BE2C (cell line): Measurements from ENCODE around the gene CHIT1.
A peak's percentile ranks its signal among the peaks of the same experiment; 100 is the strongest.

Source experiments
- DNase-seq: peaks from one replicate; pipeline ENCODE4 v3.0.0-alpha.2; 2020
- H3K27me3 ChIP-seq: fragments of 250-450 bp; sonication (Bioruptor Pico); 2 replicates; pipeline ENCODE4 v1.5.1; 2020; ENCODE audit warnings: mild to moderate bottlenecking
- H3K36me3 ChIP-seq: fragments of 250-450 bp; sonication (Bioruptor Pico); 2 replicates; pipeline ENCODE4 v1.5.1; 2020; ENCODE audit warnings: mild to moderate bottlenecking
- H3K4me1 ChIP-seq: fragments of 250-450 bp; sonication (Bioruptor Pico); 2 replicates; pipeline ENCODE4 v1.5.1; 2020
- H3K4me3 ChIP-seq: 2 replicates; pipeline ENCODE4 v1.5.1; 2011; ENCODE audit warnings: low read depth, low read length
- H3K9me3 ChIP-seq: fragments of 250-450 bp; sonication (Bioruptor Pico); 2 replicates; pipeline ENCODE4 v1.5.1; 2020
- TF ChIP-seq, protein P1 (sequence below): IDR thresholded peaks from 2 replicates; pipeline ENCODE4 v1.5.1; 2012; ENCODE audit warnings: mild to moderate bottlenecking, low read depth, low read length

The CHIT1 gene

DNA sequence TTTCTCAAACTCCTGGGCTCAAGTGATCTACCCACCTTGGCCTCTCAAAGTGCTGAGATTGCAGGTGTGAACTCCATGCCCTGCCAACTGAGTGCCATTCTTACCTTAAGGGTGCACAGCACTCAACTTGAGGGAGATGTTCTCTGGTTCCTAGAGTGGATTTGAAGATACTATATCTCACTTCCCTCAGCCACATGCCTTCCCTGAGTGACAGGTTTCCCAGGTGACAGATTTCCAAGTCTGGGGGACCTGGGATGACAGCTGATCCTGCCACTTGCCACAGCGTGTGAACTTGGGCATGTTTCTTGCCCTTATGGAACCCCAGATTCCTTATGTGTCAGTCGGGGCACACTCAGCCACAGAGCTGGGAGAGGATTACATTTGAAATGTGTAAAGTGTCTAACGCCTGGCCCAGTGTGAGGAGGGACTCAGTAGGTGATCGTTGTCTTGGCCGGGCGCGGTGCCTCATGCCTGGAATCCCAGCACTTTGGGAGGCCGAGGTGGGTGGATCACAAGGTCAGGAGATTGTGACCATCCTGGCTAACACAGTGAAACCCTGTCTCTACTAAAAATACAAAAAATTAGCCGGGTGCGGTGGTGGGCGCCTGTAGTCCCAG is 46.3 kb upstream of the CHIT1 start:
- peaks cover 31% of the 10 kb centered on the region for H3K4me1 ChIP-seq
- TF ChIP-seq, protein P1, sequence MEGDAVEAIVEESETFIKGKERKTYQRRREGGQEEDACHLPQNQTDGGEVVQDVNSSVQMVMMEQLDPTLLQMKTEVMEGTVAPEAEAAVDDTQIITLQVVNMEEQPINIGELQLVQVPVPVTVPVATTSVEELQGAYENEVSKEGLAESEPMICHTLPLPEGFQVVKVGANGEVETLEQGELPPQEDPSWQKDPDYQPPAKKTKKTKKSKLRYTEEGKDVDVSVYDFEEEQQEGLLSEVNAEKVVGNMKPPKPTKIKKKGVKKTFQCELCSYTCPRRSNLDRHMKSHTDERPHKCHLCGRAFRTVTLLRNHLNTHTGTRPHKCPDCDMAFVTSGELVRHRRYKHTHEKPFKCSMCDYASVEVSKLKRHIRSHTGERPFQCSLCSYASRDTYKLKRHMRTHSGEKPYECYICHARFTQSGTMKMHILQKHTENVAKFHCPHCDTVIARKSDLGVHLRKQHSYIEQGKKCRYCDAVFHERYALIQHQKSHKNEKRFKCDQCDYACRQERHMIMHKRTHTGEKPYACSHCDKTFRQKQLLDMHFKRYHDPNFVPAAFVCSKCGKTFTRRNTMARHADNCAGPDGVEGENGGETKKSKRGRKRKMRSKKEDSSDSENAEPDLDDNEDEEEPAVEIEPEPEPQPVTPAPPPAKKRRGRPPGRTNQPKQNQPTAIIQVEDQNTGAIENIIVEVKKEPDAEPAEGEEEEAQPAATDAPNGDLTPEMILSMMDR = no peak

DNA sequence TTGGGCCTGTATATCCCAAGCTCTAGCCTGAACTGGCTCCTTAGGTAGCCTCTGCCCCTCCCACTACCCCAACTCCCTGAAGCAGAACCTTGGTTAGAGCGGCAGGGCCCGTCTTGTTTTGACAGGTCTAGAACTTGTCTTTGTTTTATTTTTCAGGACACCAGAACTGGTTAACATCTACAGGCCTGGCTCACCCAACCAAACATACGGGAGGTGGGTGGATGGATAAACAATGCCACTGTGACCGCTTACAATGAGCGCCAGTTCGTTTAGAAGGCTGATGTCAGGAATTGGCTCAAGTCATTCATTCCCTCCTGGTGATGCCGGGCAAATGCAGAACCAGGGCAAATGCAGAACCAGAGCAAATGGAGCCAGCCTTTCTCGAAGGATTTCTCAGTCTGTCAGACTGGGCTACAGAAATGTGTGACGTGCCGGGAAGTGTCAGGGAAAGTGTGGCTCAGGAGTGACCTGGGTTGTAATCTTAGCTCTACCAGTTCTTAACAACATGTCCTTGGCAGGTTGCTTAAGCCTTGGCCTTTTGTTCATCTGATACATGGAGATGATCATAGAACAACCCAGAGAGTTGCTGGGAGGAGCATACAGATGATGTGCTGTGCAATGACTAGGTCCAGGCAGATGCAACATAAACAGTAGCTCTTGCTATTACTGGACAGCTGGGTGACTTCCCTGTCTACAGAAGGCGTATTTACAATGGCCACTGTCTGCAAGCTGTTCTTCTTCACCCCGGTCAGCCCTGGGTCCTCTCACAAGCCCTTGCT is 45.3 kb upstream of the CHIT1 start:
- TF ChIP-seq, protein P1 = no peak
- Histone ChIP-seq H3K9me3 (no peaks in the 10 kb centered on the region), H3K4me3 (no peak overlapping the region), H3K36me3 (no peaks in the 10 kb centered on the region), H3K27me3 (no peaks in the 10 kb centered on the region), H3K4me1 (peaks cover 32% of the 10 kb centered on the region)
- DNase-seq = no peak

More for the DNA sequence above, 46.3 kb upstream of the CHIT1 start:
- Histone ChIP-seq H3K9me3 (no peaks in the 10 kb centered on the region), H3K36me3 (no peaks in the 10 kb centered on the region), H3K27me3 (no peaks in the 10 kb centered on the region), H3K4me3 (no peak overlapping the region)
- no peak for DNase-seq

DNA sequence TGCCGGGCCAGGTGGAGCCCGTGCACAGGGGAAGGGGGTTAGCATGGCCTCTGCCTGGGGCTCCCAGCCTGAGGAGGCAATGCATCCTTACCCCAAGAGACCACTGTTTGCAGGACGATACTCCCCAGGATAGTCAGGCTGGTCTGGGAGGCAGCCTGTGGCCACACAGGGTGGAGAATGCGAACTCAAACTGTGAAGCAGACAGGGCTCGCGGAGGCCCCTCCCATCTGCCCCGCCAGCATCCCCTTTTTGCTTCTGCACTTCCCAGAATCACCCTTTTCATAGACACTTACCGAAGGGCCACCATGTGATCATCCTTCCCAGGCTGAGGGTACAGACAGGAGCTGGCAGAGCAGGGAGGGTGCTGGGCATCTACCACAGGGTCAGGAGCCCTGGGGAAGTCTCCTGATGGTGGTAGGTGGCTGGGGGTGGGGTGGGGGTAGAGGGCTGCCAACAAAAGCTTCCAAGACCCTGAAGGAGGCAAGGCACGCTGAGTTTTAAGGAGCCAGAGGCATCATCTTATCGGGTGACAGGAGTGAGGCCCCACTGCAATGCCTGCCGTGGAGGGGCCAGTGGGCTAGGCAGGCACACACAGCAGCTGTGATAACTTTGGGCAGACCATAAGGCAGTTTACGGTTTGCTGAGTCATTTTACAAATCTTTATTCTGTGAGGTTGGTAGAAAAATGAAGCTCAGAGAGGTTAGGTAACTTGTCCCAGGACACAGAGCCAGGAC is 44.6 kb upstream of the CHIT1 start:
- H3K9me3 ChIP-seq = no peaks in the 10 kb centered on the region
- no peaks in the 10 kb centered on the region for H3K36me3 ChIP-seq
- TF ChIP-seq, protein P1 = no peak
- H3K27me3 ChIP-seq = no peaks in the 10 kb centered on the region
- no peak overlapping the region for H3K4me3 ChIP-seq
- no peak for DNase-seq
- H3K4me1 ChIP-seq = peaks cover 28% of the 10 kb centered on the region

DNA sequence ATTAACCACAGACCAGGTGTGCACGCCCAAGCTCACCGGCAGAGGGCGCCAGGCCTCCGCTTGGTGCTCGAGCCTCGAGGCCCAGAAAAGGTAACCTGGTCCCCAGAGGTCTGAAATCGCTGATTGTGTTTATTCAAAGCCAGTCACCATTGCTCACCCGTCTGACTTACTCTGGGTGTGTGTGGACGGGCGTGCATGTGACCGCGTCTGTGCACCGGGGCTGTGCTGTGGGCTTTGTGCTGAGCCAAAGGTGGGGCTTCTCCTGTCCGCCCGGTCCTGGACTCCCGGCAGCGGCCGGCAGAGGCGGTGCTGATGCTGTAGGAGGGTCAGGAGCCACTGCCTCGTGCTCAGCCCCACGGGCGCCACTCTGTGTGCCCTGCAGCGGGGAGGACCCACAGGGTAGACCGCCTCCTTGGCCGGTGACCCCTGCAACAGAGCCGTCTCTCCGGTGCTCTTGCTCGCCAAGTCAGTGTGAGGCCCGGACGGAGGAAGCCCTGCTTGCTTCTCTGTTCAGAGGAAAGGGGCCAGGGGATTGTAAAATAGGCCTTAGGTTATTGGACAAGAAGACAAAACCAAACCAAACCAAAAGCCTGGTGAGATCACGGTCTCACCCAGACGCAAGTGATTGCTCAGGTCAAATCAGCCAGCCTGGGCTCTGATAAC is 43.9 kb upstream of the CHIT1 start:
- no peaks in the 10 kb centered on the region for H3K36me3 ChIP-seq
- peak; percentile 92 for DNase-seq
- H3K4me3 ChIP-seq = peak overlapping the region; percentile 40
- no peaks in the 10 kb centered on the region for H3K9me3 ChIP-seq
- H3K4me1 ChIP-seq = peaks cover 29% of the 10 kb centered on the region
- no peaks in the 10 kb centered on the region for H3K27me3 ChIP-seq
- TF ChIP-seq, protein P1 = peak; percentile 96

DNA sequence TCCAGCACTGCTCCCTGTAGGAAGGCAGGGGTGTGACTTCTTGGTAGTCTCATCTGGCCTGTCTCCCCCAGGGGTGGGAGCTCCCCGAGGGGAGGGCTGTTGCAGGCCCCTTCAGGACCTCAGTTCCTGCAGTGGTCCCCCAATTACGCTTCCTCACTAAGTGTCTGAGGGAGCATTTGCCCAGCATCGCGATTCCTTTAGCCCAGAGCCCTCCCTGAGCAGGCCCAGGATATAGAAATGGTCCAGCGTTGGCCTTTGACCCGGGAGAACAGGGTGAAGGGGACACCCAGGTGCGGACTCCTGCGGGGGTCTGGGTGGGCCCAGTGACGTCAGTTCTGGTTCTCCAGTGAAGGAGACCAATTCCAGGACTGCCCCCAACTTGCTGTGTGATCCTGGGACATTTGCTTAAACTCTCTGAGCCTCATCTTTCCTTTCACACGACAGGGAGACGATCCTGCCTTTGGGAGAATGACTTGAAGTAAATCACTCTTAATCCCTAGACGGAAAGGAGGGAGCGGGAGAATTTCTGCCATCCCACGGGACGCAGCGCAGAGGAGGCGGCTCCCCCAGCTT is 43.2 kb upstream of the CHIT1 start:
- Histone ChIP-seq H3K27me3 (no peaks in the 10 kb centered on the region), H3K4me3 (no peak overlapping the region; the same call in 1 of the 2 replicates), H3K4me1 (peaks cover 26% of the 10 kb centered on the region), H3K9me3 (no peaks in the 10 kb centered on the region), H3K36me3 (no peaks in the 10 kb centered on the region)
- TF ChIP-seq, protein P1 = no peak
- no peak for DNase-seq
